HG03045 (cell line): ENCODE data around the gene SNTG2.
"Not testable (repeated sequence)": the region's sequence is repeated elsewhere in the genome, so short reads cannot be mapped to it uniquely, and the experiment has no call there.

Experiments used
- ATAC-seq: cut with Tn5 transposase; IDR thresholded peaks from one replicate; pipeline ENCODE4 v1.9.1; 2021; ENCODE audit warnings: mild to moderate bottlenecking, moderate library complexity; ENCODE audit not compliant: unreplicated experiment

Gene SNTG2

GRCh38 chr2:1398191-1398590 is 447.5 kb downstream of the SNTG2 start:
- ATAC-seq = no peak

- no peak for ATAC-seq
Observed at GRCh38 chr2:1400943-1401735, 450.5 kb downstream of the SNTG2 start.

- ATAC-seq = no peak
Observed at GRCh38 chr2:1402064-1402463, 451.4 kb downstream of the SNTG2 start.

GRCh38 chr2:1403565-1403964 is 452.9 kb downstream of the SNTG2 start:
- ATAC-seq = no peak

- ATAC-seq = no peak
Observed at GRCh38 chr2:1405124-1405523, 454.5 kb downstream of the SNTG2 start.

GRCh38 chr2:1405967-1406366 is 455.3 kb downstream of the SNTG2 start:
- no peak for ATAC-seq

- no peak for ATAC-seq
Observed at GRCh38 chr2:1406434-1406833, 455.8 kb downstream of the SNTG2 start.

GRCh38 chr2:1407950-1408675 is 457.5 kb downstream of the SNTG2 start:
- no peak for ATAC-seq

GRCh38 chr2:1413156-1413710 is 462.6 kb downstream of the SNTG2 start, which contains the start of gene TPO:
Gene TPO, plus strand, starts transcription at chr2:1413463. Its CDS starts 946 bp downstream, at chr2:1414409.
- no peak for ATAC-seq

GRCh38 chr2:1414121-1414520 is 463.5 kb downstream of the SNTG2 start:
- ATAC-seq = no peak

GRCh38 chr2:1414901-1415300 is 464.3 kb downstream of the SNTG2 start:
- not testable (repeated sequence) for ATAC-seq

GRCh38 chr2:1415501-1415900 is 464.9 kb downstream of the SNTG2 start:
- no peak for ATAC-seq
